Tibial nerve (tissue), 4 donors: ENCODE results near the gene OGFOD3.

Experiments
- CTCF ChIP-seq, 5 experiments: fragments of 200-600 bp in 3 of 5; fragments of 450-650 bp in 2 of 5; sonication (generic) in 3 of 5; IDR thresholded peaks; one replicate each; pipeline ENCODE4 v1.5.1; 2016 to 2019; ENCODE audit warnings: antibody characterized with exemption in 5 of 5, mild to moderate bottlenecking in 3 of 5, moderate library complexity in 2 of 5
- EP300 ChIP-seq, 2 donors: sonication (generic); formaldehyde crosslinking; IDR thresholded peaks; one replicate each; pipeline ENCODE4 v1.6.1; 2017; ENCODE audit warnings: antibody characterized with exemption in 2 of 2, mild to moderate bottlenecking in 1 of 2
- POLR2A ChIP-seq, 2 donors: fragments of 450-650 bp; IDR thresholded peaks; one replicate each; pipeline ENCODE4 v1.6.1; 2017; ENCODE audit warnings: antibody characterized with exemption in 2 of 2, mild to moderate bottlenecking in 2 of 2, moderate library complexity in 2 of 2

- TF ChIP-seq CTCF (IDR thresholded peaks at IDR 0.05) (no peak), POLR2A (IDR thresholded peaks at IDR 0.05) (no peak), EP300 (IDR thresholded peaks at IDR 0.05) (no peak)
These were observed 45.0 kb upstream of the OGFOD3 start for GRCh38 chr17:82463391-82463790.
